Body of pancreas (tissue), 4 donors: ENCODE results near the gene FAM72A.
"Not testable (repeated sequence)": the region's sequence is repeated elsewhere in the genome, so short reads cannot be mapped to it uniquely, and the experiment has no call there.

Experiments used
- CTCF ChIP-seq, 7 experiments: fragments of 450-650 bp in 4 of 7; fragments of 200-600 bp in 3 of 7; sonication (generic) in 3 of 7; IDR thresholded peaks; one replicate each; pipeline ENCODE4 v1.5.1; 2016 to 2019; ENCODE audit warnings: antibody characterized with exemption in 7 of 7
- POLR2A ChIP-seq, 3 donors: fragments of 450-650 bp; IDR thresholded peaks; one replicate each; pipeline ENCODE4 v1.6.1; 2016; ENCODE audit warnings: antibody characterized with exemption in 3 of 3, mild to moderate bottlenecking in 2 of 3

- not testable (repeated sequence) for TF ChIP-seq CTCF, POLR2A (IDR thresholded peaks at IDR 0.05)
Observed at GRCh38 chr1:206204159-206204511, 1.5 kb upstream of the FAM72A start.
